Right hindlimb (tissue), 1 donor: ENCODE data around the gene KBTBD3.
A peak's percentile ranks its signal among the peaks of the same experiment; 100 is the strongest.

Experiments used
- DNase-seq: peaks from one replicate; pipeline ENCODE4 v3.0.0-alpha.2; 2018

The KBTBD3 gene, protein sequence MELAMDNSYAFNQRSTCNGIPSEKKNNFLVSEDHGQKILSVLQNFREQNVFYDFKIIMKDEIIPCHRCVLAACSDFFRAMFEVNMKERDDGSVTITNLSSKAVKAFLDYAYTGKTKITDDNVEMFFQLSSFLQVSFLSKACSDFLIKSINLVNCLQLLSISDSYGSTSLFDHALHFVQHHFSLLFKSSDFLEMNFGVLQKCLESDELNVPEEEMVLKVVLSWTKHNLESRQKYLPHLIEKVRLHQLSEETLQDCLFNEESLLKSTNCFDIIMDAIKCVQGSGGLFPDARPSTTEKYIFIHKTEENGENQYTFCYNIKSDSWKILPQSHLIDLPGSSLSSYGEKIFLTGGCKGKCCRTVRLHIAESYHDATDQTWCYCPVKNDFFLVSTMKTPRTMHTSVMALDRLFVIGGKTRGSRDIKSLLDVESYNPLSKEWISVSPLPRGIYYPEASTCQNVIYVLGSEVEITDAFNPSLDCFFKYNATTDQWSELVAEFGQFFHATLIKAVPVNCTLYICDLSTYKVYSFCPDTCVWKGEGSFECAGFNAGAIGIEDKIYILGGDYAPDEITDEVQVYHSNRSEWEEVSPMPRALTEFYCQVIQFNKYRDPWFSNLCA

DNA sequence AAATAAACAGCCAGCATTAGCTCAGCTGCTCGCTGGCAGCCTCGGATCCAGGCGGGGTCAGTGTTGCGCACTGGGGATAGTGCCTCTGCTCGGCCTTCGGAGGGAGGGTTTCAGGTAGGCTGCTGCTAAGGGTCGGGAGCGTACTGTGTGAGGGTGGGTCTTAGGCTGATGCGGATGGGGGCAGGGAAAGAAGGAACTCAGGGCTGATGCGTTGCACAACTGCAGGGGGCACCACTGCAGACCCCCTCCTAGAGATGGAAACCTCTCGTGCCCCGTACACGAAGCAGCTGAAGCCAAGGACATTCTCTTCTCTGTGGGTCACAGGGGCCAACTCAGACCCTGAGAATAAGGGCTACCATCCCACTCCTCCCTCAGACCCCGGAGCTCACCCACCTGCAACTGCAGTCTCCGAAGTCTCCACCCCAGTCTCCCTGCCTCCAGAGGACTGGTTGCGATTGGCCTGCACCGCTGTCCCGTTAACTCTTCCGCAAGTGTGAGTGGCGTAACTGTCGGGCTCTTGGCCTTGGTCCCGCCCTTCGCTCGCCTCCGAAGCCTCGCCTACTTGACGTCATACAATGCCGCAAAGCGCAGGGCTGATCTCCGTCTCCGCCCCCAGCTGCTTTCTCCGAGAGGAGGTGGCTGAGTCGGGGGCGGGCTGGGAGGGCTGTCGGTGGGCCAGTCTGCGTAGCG is at the start of gene KBTBD3:
TSS of gene KBTBD3 (minus strand) at position 429 of the 690 bp plus-strand sequence. CDS start 18,250 bp downstream, outside the sequence.
- peak; percentile 100 for DNase-seq

- no peak for DNase-seq
These were observed 44.6 kb upstream of the KBTBD3 start for GRCh38 chr11:106121570-106122320.

- no peak for DNase-seq
These were observed 28.8 kb upstream of the KBTBD3 start for GRCh38 chr11:106105986-106106385.

DNA sequence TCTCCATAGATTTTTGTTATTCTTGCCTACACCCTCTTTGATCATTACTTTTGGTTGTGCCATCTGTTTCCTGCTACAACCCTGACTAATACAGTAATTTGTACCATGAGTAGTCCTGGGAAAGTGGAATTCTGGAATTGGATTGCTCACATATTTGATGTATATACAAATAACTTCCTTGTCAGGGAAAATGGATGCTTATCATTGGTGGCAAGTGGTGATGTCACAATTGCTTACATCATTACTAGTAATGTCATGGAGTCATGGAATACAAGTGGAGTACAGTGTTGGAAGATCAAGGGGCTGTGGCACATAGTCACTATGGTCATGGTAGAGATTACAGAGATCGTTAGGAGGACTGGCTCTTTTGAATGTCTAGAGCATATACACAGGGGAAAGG is 24.7 kb upstream of the KBTBD3 start:
- no peak for DNase-seq

DNA sequence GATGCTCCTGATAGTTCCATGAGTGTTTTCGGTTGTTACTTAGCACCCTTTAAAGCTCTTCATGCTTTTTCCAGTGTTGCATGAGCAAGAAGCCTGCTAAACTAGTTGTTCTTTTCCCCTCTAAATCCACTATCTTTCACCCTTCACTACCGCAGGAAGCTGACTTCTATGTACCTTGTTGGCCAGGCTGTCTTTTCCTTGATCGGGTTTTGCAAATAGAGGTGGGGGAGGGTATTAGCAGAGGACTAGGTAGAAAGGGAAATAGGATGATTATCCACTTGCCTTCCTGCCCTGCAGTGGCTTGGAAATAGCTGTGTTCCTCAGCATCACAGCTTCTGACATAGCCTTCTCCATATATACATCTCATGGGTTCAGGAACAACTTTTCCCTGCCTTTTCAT is 24.2 kb upstream of the KBTBD3 start:
- DNase-seq: no peak

DNA sequence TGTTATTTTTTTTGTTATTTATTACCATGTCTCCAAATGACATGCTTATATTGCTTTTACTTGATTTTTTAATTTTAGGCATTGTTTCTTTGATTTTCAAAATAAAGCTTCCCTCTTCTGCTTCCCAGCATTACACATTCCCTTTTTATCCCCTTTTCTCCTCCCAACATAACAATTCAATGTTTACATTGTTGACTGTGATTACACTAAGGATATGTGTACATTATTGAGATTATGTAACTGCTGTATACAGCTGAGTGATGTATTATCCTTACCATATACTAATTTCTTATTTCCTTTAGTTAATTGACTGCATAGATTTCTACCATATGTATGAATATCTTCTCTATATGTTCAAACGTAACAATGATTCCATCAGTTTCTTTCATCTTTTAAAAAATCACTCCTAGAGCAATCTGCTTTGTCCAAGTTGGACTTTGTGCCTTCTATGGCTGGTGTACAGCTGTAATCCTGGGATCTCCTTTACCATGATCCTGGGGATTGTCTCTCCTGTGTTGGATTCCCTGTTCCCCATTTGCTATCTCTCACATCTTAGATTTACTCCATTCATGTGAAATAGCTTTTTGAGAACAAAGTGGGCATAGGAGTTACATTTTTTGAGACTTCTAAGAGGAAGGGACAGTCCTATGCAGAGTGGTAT is 21.9 kb upstream of the KBTBD3 start:
- DNase-seq: no peak

DNA sequence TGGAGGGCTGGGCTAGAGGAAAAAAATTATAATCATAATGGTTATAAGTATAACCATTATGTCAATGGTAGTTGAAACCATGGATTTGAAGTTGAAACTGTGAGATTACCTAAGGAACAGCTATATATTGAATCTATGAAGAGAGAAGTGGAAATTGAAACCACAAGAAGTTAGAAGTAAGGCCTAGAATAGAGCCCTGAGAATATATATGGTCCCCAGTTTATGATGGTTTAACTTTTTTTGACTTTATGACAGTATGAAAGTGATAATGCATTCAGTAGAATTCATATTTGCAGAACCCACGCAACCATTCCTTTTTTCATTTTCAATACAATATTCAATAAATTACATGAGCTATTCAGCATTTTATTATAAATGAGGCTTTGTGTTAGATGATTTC is 15.3 kb upstream of the KBTBD3 start:
- DNase-seq: no peak

GRCh38 chr11:106091480-106092123 is 14.5 kb upstream of the KBTBD3 start:
- DNase-seq: no peak

DNA sequence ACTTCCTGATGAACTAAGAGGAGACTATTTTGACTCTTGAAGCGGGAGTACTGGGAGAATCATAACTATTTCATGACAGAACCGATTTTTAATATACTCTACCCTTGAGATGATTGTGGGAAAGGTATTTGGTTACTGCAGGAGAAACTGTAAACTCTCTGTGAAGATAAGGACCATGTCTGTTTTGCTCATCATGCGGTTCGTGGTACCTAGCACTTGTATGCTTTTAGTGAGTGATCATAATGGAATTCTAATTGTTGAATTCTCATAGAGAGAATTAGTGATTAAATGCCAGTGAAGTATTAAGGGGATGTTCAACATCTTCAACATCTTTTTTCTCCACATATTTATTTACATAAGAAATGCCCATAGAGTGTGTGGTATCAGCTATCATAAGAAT is 11.7 kb upstream of the KBTBD3 start:
- no peak for DNase-seq

GRCh38 chr11:106087815-106088435 is 10.8 kb upstream of the KBTBD3 start:
- peak; percentile 50 for DNase-seq

- no peak for DNase-seq
These were observed 9.7 kb upstream of the KBTBD3 start for GRCh38 chr11:106086850-106087249.

DNA sequence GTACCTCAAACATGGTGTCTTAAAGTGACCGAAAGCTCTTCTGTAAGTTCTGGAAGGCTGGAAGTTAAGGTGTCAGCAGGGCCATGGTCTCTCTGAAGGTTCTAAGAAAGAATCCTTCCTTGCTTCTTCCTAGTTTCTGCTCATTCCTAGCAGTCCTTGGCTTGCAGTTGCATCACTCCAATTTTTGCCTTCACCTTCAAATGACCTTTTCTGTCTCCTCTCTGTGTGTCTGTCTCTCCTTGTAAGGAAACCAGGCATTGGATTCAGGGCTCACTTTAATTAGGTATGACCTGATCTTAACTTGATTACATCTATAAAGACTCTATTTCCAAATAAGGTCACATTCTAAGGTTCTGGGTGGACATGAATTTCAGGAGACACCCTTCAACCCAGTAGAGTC is 9.0 kb upstream of the KBTBD3 start:
- no peak for DNase-seq

DNA sequence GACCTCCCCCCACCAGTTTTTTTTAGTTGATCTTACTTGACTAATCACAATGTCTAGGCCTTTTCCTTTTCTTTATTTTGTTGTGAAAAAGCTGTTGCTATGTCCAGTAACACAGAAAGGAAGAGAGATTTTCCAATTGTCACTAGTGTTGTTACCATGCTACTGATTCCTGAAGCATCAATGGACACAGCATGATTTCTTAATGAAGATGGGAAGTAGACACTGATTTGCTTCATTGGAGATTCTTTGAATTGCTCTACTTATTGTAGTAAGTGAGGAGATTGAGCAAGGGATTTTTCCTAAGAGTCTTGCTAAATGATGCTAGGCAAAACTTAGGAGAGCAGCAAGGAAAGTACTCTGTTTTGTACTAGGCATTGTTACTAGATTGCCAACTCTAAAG is 4.9 kb upstream of the KBTBD3 start:
- no peak for DNase-seq

DNA sequence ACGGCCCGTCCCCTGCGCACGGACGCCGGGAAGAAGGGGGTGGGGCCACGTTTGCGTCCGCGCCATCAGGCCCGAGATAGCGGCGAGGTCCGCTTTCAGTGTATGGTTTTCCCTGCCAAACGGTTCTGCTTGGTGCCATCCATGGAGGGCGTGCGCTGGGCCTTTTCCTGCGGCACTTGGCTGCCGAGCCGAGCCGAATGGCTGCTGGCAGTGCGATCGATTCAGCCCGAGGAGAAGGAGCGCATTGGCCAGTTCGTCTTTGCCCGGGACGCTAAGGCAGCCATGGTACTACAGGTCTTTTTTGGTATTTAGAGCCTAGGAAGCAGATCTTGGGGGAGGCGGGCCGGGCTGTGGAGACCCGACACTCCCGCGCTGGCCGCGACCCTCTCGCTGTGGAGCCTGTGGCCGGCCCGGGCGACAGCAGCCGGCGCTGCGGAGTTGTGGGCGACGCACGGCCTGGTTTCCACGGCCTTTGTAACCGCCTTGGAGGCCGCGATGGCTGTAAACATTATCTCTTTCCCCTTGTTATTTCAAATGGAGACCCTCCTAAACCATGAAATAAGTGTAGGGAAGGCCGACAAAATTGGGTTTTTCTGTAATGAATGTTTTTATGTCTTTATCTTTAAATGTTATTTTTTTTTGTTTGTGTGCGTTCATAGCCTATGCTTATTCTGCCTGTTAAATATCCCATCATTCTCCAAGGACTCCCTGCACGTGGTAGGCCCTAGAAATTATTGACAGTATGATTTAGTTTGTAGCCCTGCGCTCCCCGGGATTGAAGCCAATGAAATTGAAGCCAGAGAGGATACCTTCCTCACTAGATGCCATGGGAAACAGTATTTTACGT is 685 bp upstream of the KBTBD3 start, which contains the start of gene AASDHPPT:
TSS of gene AASDHPPT (plus strand) at position 54 of the 847 bp plus-strand sequence. CDS start at position 103, 49 bp downstream.
- peak; percentile 36 for DNase-seq

GRCh38 chr11:106076171-106076918 is 802 bp downstream of the KBTBD3 start:
- no peak for DNase-seq

DNA sequence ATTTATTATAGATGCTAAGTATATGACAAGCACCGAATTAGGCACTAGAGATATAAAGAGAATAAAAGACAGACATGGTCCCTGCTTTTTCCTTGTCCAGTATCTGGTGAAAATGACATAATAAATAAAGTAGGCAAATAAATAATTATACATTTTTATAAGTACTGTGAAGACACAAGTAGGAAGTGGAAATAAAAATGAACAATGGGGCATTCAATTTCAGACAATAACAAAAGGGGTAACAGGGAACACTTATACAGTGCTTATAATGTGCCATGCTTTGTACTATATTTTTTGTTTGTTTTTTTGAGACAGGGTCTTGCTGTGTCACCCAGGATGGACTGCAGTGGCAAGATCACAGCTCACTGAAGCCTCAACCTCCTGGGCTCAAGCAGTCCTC is 4.3 kb downstream of the KBTBD3 start:
- no peak for DNase-seq

- no peak for DNase-seq
These were observed 6.5 kb downstream of the KBTBD3 start for GRCh38 chr11:106070606-106071005.

DNA sequence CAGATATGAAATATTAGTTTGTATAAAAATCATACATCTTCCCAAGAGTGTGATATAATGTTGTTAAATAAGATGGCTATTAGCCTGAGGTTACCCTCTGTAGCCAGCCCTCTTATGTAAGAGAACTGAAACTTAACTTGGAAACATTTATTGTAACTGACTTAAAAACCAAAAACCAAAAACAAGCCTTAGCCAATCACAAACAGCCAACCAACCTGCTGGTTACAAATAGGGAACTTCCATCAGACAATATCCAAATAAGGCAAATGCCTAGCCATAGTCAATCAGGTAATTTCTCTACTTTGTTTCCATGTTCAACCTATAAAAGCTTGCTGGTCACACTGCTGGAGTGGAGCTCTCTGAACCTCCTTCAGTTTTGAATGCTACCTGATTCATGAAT is 14.1 kb downstream of the KBTBD3 start:
- no peak for DNase-seq
